ENCODE measurements around the gene BPIFA2. TPM values are rescaled to one million over a fixed set of nuclear protein-coding genes. Genes with fewer than 3 reads are reported as not detected.

BPIFA2 gene
- total RNA-seq, 1 donor from 2014 or later: not detected

DNA sequence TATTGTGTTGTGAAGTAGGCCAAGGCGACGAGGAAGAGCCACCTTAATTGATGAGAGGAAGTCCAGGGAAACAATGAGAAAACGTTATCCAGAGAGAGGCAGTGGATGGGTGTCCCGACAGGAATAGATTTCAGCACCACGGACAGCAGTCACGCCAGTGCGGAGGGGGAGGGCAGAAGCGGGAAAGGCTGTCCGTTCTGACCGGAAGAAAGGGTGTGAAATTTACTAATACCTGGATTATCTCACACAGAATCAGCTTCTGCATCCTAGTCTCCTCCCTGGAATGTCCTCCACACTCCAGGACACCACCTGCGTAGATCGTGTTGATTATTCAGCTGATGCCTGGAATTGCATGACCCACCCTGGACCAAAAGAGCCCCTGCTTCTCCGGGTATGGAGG, 41.8 kb downstream of the BPIFA2 start:
- H3K4me3 Mint-ChIP-seq (ENCODE audit: unreplicated experiment): no peak overlapping the region
- peaks cover 5% of the 10 kb centered on the region for H3K4me1 Mint-ChIP-seq (ENCODE audit: low read depth, unreplicated experiment)
- H3K27me3 Mint-ChIP-seq (ENCODE audit: unreplicated experiment): peaks cover 12% of the 10 kb centered on the region
- H3K27ac Mint-ChIP-seq (ENCODE audit: unreplicated experiment): no peak overlapping the region
- DNase-seq: no peak
- peaks cover 2% of the 10 kb centered on the region for H3K9me3 Mint-ChIP-seq (ENCODE audit: unreplicated experiment)
- TF ChIP-seq, protein P1, sequence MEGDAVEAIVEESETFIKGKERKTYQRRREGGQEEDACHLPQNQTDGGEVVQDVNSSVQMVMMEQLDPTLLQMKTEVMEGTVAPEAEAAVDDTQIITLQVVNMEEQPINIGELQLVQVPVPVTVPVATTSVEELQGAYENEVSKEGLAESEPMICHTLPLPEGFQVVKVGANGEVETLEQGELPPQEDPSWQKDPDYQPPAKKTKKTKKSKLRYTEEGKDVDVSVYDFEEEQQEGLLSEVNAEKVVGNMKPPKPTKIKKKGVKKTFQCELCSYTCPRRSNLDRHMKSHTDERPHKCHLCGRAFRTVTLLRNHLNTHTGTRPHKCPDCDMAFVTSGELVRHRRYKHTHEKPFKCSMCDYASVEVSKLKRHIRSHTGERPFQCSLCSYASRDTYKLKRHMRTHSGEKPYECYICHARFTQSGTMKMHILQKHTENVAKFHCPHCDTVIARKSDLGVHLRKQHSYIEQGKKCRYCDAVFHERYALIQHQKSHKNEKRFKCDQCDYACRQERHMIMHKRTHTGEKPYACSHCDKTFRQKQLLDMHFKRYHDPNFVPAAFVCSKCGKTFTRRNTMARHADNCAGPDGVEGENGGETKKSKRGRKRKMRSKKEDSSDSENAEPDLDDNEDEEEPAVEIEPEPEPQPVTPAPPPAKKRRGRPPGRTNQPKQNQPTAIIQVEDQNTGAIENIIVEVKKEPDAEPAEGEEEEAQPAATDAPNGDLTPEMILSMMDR (IDR thresholded peaks at IDR 0.05; ENCODE audit: partially characterized antibody, unreplicated experiment): no peak
- no peaks in the 10 kb centered on the region for H3K36me3 Mint-ChIP-seq (ENCODE audit: unreplicated experiment)

GRCh38 chr20:33210371-33210770, 42.4 kb downstream of the BPIFA2 start:
- TF ChIP-seq, protein P1 (IDR thresholded peaks at IDR 0.05; ENCODE audit: partially characterized antibody, unreplicated experiment): no peak
- no peak for DNase-seq
- Mint-ChIP-seq H3K9me3 (ENCODE audit: unreplicated experiment) (peaks cover 2% of the 10 kb centered on the region), H3K27me3 (ENCODE audit: unreplicated experiment) (peaks cover 13% of the 10 kb centered on the region), H3K4me1 (ENCODE audit: low read depth, unreplicated experiment) (peaks cover 5% of the 10 kb centered on the region), H3K4me3 (ENCODE audit: unreplicated experiment) (no peak overlapping the region), H3K36me3 (ENCODE audit: unreplicated experiment) (no peaks in the 10 kb centered on the region), H3K27ac (ENCODE audit: unreplicated experiment) (no peak overlapping the region)

- Mint-ChIP-seq H3K27ac (ENCODE audit: unreplicated experiment) (no peak overlapping the region), H3K4me1 (ENCODE audit: low read depth, unreplicated experiment) (peaks cover 5% of the 10 kb centered on the region), H3K9me3 (ENCODE audit: unreplicated experiment) (peaks cover 2% of the 10 kb centered on the region), H3K36me3 (ENCODE audit: unreplicated experiment) (no peaks in the 10 kb centered on the region), H3K4me3 (ENCODE audit: unreplicated experiment) (no peak overlapping the region), H3K27me3 (ENCODE audit: unreplicated experiment) (peaks cover 11% of the 10 kb centered on the region)
- TF ChIP-seq, protein P1 (IDR thresholded peaks at IDR 0.05; ENCODE audit: partially characterized antibody, unreplicated experiment): peak; percentile 71
- DNase-seq: peak; percentile 59
Observed at GRCh38 chr20:33211817-33212424, 44.0 kb downstream of the BPIFA2 start.

DNA sequence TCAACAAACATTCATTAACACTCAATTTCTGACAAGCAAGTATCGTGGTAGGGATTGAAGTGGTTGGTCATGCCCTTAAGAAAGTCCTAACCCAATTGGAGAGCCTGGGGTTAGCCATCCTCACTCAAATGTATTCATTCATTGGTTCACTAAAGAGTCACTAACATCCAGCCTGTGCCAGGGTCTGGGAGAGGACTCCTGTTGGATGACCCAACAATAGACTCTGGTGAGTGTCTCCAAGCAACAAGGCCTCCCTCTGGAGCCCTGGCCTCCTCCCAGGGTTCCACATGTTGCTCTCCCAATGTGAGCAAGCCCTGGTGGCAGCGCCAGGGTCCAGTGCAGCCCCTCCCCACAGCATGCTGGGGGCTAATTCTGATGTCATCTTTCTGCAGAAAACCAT, 49.1 kb downstream of the BPIFA2 start, which contains the start of gene BPIFA3:
Gene BPIFA3, plus strand, starts transcription at position 301 of the 400 bp plus-strand sequence. CDS start 185 bp downstream, outside the sequence.
- H3K4me3 Mint-ChIP-seq (ENCODE audit: unreplicated experiment): no peak within 1 kb of the TSS
- peaks cover 2% of the 10 kb centered on the region for H3K4me1 Mint-ChIP-seq (ENCODE audit: low read depth, unreplicated experiment)
- no peaks in the 10 kb centered on the region for H3K36me3 Mint-ChIP-seq (ENCODE audit: unreplicated experiment)
- peaks cover 5% of the 10 kb centered on the region for H3K27me3 Mint-ChIP-seq (ENCODE audit: unreplicated experiment)
- H3K9me3 Mint-ChIP-seq (ENCODE audit: unreplicated experiment): no peaks in the 10 kb centered on the region
- TF ChIP-seq, protein P1 (IDR thresholded peaks at IDR 0.05; ENCODE audit: partially characterized antibody, unreplicated experiment): no peak
- DNase-seq: no peak
- H3K27ac Mint-ChIP-seq (ENCODE audit: unreplicated experiment): no peak within 1 kb of the TSS

DNA sequence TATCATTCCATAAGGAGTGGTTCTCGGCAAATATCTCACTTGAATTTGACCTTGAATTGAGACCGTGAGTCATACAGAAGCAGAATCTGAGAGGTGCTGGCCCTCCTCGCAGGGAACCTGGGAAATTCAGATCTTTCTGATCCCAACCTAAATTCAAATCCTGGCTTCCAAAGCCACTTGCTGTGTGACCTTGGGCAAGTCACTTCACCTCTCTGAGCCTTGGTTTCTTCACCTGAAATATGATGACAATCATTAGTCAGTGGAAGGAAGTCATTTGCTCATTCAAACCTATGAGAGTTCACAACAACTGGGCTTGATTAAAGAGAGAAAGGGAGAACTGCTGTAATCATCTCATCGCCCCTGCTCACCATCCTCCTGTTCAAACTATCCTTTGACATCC, 56.4 kb downstream of the BPIFA2 start:
- Mint-ChIP-seq H3K4me1 (ENCODE audit: low read depth, unreplicated experiment) (peaks cover 8% of the 10 kb centered on the region), H3K27ac (ENCODE audit: unreplicated experiment) (no peak overlapping the region), H3K27me3 (ENCODE audit: unreplicated experiment) (peaks cover 4% of the 10 kb centered on the region), H3K4me3 (ENCODE audit: unreplicated experiment) (no peak overlapping the region), H3K9me3 (ENCODE audit: unreplicated experiment) (peaks cover 5% of the 10 kb centered on the region), H3K36me3 (ENCODE audit: unreplicated experiment) (peaks cover 7% of the 10 kb centered on the region)
- no peak for DNase-seq
- TF ChIP-seq, protein P1 (IDR thresholded peaks at IDR 0.05; ENCODE audit: partially characterized antibody, unreplicated experiment): no peak

Measured in glutamatergic neuron (in vitro differentiated cells).